Stimulated activated CD8-positive, alpha-beta memory T cell treated with anti-CD3 and anti-CD28 coated beads, Interleukin-12 subunit alpha, Interleukin-12 subunit beta, amount 100 ng/mL, for 24 hours (primary cell): Measurements from ENCODE around the gene ZBTB25.

Experiments used
- DNase-seq: peaks from one replicate; pipeline ENCODE4 v3.0.0-alpha.2; 2020; ENCODE audit errors: extremely low read depth

The ZBTB25 gene

DNA sequence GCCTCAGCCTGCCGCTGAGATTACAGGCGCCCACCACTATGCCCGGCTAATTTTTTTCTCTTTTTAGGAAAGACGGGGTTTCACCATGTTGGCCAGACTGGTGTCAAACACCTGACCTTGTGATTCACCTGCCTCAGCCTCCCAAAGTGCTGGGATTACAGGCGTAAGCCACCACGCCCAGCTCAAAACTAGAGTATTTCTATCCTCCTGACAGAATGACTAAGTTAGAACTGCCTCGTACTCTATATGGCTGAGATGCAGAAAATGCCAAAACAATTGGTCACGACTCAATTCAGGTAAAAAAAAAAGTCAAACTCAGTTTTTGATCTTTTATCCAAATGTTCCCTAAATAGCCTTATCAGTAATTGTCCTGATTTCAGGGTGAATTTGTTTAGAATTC is 27.2 kb downstream of the ZBTB25 start:
- DNase-seq, result no peak

DNA sequence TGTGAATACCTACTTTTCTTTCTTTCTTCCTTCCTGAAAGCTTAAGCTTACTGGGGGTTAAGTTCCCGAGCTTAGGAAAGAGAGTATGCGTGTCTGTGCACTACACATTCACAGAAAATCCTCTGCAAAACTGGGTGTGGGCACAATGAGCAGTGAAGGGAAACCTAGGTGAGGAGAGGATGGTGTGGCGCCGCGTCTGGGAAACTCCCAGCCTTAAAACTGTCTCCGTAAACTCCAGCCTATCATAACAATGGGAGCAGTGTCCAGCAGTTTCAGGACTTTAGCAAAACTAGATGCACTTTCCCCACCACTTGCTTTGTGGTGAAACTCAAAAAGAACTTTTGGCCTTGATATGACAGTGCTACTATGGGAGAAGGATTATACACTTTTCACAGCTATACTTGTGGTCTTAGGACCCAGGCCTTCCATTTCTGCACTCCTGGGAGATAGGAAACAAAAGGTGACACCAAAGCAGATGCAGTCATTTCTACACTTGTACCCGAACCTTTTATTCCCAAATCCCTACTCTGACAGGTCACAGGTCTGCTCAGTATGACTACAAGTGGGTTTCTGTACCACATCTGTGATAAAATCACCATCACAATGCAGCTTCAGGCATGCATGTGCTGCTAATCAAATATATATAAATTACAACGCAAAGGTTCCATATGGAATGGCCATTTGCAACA is 27.9 kb downstream of the ZBTB25 start:
- DNase-seq, result no peak

DNA sequence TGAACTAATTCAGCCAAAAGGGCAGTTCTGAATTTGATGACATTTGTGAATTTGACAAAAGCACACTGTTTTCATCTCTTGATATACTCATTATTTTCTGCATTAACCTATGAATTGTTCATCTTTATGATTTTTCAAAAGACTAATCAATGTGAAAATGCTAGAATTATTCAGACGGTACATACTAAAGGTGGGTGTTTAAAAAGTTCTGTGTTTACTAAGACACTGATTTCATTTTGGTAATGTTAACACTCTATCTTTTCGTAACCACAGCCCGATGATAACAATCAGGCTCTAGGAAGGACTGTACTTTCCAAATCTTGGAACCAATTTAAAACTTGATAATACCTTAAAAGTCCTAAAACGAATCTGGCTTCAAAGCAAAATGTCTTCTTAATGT is 28.9 kb downstream of the ZBTB25 start:
- DNase-seq, result no peak

DNA sequence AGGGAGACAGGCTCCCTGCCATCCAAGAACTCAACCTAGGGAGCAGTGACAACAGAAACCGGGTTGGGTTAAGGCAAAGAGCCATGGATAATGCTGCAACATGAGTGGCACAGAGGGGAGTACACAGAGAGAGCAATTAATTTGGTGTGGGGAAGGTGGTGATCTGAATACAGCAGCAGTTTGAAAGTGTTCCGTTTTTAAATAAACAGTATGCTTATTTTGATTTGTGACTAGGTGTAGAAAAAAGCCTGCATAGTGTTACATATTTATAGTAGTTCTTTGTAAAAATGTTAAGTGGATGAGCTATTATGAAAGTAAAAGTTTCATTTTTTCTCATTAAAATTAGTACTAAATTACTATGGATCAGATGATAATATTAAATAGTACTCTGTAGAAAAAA is 29.6 kb downstream of the ZBTB25 start:
- no peak for DNase-seq

DNA sequence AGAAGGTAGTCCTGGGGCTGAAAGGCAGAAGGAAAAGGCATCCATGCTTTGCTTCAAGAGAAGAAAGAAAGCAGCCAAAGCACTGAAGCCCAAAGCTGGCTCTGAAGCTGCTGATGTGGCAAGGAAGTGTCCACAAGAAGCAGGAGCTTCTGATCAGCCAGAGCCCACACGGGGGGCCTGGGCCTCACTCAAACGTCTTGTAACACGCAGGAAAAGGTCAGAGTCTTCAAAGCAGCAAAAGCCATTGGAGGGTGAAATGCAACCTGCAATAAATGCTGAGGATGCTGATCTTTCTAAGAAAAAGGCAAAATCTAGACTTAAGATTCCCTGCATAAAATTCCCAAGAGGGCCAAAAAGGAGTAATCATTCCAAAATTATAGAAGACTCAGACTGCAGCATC is 35.2 kb downstream of the ZBTB25 start:
- DNase-seq, result no peak

DNA sequence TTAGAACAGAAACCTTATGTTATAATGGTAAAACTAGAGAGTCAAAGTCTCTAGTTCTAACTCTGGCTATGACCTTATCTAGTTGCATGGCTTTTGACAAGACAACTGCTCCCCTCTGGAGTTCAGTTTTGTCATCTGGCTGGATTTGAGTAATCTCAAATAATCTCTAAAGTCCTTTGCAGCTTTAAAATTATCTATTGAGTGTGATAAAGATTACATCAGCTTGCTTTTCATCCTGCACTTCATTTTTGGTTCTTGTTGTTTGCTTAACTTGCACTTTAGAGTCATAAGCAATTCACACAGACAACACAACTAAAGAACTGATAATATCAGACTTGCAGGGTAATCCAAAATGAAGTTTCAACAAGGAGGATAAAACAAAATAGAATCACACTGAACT is 36.1 kb downstream of the ZBTB25 start:
- no peak for DNase-seq

DNA sequence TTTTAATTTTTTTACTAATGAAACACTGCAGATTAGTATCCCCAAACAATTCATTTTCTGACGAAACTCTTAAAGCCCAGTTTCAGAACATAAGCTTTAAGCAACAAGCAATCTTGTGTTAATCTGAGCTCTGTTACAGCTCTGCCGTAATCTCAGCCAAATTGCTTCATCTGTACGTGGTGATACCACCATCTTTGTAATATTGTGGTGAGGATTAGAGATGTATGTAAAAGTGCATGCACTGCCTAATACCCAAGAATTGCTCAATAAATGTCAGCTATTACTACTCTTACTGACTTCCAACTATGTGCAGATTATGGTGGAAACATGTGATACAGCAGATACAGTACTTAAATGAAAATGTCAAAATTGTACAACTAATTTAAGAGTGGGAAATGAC is 36.5 kb downstream of the ZBTB25 start:
- DNase-seq, result no peak

DNA sequence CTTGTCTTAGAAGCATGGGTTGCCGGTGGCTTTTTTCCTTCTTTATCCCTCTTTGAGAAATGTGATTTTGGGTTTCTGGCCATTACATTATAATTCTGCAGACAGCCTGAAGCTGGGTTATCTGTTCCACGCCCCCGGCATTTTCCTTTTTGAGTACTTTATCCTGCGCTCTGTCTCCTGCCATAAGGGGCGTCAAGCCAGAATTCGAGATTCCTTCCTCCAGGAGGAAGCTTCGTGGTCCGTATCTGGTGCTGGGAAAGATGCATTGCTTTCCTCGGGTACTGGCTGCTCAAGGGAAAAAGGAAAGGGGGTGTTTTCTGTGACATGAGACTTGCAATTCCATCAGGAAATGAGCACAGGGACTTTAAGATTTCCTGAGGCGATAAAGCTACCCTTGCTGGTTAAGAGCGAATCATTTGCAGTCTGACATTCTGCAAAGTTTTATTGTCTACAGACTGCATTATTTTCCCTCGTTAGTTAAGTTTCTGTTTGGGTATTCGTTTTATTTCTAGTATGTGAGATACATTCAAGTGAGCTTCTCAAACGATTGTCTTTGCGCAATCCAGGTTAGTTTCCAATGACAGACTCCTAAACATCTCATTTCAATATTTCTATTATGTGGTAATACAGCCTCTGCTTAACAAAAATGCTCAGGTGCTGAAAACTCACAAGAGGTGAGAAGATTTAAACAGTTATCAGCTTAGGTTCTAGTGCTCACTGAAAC is 37.6 kb downstream of the ZBTB25 start:
- DNase-seq, result no peak

DNA sequence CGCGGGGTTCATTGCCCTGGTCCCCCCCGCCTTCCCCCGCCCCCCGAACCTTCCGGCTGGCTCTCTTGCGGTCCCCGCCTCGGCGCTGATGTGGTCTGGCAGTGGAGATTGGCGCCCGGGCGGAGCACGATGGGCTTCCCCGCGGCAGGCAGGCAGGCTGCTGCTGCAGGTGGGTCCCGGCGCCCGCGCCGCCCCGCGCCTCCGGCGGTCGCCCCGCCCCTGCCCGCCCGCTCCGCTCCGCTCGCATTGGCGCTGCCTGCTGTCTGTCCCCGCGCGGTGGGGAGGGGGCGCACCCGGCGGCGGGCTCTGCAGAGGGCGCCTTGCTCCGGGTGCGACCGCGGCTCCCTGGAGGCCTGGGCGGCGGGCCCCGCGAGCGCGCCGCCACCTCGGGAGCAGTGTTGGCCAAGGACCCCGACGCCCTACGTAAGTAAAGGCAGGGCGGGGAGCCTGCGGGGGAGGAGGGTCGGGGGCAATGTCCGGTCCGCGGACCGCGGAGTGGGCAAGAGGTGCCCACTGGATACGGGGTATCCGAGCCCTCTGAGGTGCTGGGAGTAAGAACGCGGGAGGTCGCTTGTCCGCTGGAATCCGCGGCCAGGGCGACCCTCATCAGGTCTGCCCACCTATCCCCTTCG is 38.3 kb downstream of the ZBTB25 start, which contains the start of gene AKAP5:
AKAP5 (plus strand) TSS at position 309 of the 632 bp plus-strand sequence. CDS start 2,896 bp downstream, outside the sequence.
- peak; percentile 25 for DNase-seq

DNA sequence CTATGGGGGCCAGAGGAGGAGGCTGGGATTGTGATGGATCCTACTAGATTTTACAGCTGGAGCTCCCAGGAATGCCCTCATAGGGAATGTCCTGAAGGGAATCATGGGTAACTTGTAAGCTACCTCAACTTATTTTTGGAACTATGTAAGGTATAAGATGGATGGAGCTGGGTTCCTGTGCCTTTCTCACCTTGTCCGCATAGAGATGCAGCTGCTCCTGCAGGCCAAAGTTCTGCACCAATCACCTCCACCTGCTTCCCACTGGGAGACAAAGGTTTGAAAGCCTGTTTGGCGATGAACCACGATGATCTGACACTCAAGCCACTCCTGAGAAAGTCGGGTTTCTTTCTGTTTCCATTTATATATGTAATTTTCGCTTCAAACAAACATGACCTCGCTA is 39.0 kb downstream of the ZBTB25 start:
- DNase-seq, result no peak

DNA sequence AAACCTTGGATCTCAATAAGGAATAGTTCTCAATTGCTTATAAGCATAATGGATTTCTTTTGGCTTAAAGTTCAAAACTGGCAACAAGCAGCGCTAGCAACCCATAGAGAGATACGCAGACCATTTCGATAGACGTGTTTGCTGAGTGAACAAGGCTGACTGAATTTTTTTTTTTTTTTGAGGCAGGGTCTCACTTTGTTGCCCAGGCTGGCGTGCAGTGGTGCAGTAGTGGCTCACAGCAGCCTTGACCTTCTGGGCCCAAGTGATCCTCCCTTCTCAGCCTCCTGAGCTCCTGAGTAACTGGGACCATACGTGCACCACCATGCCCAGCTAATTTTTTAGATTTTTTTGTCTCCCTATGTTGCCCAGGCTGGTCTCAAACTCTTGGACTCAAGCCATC is 39.8 kb downstream of the ZBTB25 start:
- DNase-seq, result no peak

DNA sequence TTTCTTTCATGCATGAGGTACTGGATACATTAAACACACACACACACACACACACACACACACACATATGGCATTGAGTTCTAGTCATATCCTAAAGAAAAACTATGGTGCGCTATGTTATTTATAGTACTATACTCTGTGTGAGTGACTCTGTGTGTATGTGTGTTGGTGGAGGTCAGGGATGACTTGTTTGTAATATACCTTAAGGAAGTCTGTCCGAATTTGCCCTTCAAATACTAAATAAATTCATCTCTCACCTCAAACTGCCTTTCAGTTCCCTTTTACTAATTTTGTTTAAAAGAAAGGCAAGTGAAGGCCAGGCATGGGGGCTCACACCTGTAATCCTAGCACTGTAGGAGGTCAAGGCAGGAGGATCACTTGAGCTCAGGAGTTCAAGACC is 40.4 kb downstream of the ZBTB25 start:
- DNase-seq, result no peak

DNA sequence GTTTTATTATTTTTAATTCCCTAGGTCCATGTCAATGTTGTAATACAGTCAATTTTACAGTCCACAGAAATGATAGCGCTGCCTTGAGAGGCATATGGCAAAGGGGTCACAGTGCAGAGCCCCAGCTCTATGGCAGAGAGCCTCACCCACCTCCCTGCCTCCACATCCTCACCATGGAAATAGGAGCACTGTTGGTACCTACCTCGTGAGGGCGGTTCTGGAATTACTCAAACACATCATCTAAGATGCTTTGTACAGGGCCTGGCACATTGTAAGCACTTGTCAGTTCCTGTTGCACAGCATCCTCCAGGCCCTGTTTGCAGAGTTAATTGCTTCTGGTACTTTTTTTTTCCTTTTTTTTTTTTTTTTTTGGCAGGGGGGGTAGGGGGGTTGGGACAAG is 42.4 kb downstream of the ZBTB25 start:
- no peak for DNase-seq

DNA sequence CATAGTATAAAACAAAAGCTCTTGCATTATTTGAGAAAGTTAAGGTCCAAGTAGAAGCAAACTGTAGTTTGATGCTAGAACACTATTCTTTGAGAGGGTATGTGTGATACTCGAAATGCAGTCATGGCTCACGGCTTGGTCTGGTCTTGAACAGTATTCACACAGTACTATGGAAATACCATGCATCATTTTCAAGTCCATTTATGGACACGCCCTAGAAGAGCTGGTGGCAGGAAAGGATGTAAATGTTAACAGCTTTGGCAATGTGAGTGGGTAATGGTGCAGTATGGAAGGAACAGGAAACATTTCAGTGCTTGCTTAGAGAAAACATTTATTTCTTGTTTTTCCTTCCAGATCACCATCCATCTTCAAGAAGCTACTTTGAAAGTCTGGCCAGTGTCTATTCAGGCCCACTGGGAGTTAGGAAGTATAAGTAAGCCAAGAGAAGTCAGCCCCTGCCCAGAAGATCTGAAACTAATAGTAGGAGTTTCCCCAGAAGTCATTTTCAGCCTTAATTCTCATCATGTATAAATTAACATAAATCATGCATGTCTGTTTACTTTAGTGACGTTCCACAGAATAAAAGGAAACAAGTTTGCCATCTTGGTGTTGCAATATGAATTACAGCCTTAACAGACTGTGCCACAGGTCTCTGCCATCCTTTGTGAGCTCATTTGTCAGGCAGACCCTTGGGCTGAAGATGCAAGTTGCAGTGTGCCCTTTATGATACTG is 44.1 kb downstream of the ZBTB25 start:
- DNase-seq, result no peak

DNA sequence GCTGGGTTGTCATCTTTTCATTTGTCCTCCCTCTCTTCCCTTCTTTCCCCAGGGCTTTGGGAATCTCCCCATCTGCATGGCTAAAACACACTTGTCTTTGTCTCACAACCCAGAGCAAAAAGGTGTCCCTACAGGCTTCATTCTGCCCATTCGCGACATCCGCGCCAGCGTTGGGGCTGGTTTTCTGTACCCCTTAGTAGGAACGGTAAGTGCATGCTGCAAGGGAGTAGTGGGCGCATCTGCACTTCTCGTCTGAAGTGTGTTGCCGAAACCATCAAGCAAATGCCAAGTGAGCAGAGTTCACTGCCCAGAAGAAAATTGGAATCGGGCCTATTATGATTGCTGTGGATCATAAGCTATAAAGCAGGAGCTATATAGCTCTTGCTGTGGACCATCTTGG is 49.0 kb downstream of the ZBTB25 start:
- no peak for DNase-seq

DNA sequence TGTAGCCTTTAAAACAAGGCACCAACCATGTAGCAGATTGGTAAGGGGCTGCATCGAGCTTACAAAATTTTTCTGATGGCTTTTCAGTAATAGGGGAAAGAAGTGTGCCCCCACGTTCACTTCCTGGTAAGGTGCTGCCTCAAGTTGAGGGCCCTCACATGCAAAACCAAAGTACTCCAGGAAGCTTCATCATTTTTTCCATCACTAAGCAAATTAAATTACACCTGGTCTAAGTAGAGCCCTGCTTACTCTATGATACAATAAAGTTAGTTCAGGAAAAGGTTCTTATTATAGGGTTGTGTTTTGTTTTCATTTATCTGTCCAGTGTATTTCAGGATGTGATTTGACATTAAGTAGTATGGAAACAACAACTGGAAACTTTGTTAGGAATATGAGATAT is 53.4 kb downstream of the ZBTB25 start:
- DNase-seq, result no peak

DNA sequence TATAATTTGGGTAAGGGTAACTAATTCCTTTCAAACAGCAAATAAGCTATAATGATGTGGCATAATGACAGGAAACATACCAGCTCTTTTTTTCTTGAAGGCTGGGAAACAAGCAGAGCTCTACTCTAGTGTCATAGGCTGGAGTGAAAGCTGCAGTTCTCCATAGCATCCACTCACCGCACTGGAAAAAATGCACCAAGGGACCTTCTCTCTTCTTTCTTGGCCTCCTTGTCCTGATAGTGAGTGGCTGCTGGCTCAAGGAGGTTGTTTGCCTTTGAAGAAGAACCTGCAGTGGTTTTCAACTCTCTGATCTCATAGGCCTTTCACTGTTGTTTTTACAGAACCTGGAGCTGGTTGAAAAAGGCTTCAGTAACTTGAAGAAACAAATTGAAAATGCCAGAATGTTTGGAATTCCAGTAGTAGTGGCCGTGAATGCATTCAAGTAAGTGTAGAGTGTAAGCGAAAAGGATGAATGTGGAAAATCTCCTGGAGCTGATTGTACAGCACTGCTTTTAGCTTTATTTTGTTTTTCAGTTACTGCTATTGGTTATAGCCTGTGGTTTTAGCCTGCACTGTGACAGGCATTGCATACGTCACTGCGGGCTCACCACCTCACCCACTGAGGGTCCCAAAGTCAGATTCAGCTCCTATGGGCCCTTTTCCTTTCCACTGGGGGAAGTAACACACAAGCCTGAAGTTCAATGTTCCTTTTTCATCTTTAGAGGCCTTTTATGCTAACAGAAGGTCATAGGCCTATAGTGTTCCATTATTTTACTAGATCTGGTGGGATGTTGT is 55.6 kb downstream of the ZBTB25 start:
- no peak for DNase-seq

DNA sequence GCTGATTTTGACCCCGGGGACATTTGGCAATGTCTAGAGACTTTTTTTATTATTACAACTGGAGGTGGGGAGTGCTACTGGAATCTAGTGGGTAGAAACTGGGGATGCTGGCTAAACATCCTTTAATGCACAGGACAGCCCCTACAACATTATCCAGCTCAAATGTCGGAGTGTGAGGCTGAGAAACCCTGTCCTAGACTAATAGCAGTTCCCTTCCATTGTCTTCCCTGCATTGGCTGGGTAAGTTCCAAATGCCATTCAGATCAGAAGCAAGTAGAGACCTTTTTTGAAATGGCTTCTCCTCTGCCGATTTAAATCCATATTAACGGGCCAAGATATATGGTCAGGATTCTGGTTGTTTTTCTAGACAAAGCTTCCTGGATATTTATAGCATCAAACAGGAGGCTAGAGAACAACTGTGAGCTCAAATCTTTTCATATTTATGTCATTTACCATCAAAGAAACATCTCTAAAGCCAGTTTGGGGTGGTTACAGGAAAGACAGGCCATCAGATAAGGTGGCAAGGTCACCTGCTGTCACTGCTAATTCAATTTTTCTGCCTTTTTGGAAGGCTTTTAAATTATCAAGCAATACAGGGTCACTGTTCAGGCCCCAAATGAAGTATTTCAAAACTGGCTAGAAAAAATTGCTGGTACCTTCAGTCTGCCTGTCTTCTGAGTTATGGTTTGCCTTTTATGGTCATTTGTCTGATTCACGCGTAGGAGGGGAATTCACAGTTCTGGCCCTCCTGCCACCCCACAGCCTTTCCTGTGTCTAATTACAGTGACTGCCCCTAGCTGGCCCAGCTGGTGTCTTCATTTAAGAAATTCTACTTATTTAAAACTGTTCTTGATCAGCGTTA is 58.4 kb downstream of the ZBTB25 start:
- DNase-seq, result no peak

DNA sequence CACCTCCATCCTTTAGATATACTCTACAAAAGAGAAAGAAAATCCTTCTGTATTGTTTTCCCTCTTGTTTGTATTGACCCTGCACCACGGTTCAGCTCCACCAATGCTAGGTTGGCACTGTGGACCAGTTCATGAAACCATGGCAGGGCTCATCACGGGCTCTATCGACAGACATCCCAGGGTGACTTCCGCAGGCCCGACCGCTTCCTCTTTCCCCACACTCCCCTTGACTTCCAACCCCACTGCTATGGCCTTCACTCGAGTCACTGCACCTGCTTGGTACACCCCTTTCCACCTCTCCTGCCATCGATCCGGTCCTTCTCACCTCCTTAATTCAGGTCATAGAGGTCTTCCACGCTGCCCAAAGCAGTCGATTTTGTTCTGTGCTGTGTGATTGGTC is 59.5 kb downstream of the ZBTB25 start:
- DNase-seq, result no peak

DNA sequence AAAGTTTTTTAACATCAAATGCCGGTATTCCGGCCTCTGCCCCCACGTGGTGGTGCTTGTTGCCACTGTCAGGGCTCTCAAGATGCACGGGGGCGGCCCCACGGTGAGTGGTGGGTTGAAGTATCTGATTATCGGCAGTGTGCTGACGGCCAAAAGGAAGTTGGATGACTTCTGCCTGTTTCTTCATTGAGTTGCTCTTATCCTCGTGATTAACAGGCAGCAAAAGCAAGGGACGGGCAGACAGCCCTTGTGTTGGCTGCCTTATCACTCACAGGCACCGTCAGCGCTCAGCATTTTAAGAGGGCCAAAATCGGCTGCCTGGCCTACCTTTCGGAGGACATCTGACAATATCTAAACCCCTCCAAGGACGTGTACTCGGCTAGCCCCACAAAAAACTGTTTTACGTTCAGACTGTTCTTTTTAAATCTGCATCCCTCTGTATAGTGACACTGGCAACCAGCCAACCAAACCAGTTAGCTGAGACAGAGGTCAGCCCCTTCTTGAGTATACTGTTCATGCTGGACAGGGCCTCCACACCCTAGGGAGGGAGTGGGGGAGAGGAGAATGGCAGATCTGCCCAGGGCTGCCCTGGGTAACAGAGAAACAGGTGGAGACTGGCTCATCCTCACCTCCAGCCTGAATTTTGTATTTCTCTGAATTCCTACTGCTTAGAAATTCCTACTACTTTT is 61.2 kb downstream of the ZBTB25 start:
- no peak for DNase-seq
